Superior temporal gyrus (tissue), 1 donor: ENCODE data around the gene CENPH.
"Not testable (repeated sequence)": the region's sequence is repeated elsewhere in the genome, so short reads cannot be mapped to it uniquely, and the experiment has no call there.

Source experiments
- DNase-seq: peaks from one replicate; pipeline ENCODE4 v3.0.0-alpha.2; 2016; ENCODE audit errors: extremely low spot score

CENPH gene

GRCh38 chr5:69209602-69210001 is 20.2 kb downstream of the CENPH start:
- no peak for DNase-seq

- DNase-seq = no peak
Measured at GRCh38 chr5:69211200-69211599, 21.8 kb downstream of the CENPH start.

- no peak for DNase-seq
Measured at GRCh38 chr5:69212022-69212421, 22.6 kb downstream of the CENPH start.

GRCh38 chr5:69213513-69214215 is 24.3 kb downstream of the CENPH start:
- no peak for DNase-seq

GRCh38 chr5:69217151-69217511 is 27.7 kb downstream of the CENPH start:
- no peak for DNase-seq

- DNase-seq = peak; percentile 94
Measured at GRCh38 chr5:69217548-69218526, 28.5 kb downstream of the CENPH start.

- DNase-seq = no peak
Measured at GRCh38 chr5:69219939-69220338, 30.6 kb downstream of the CENPH start.

GRCh38 chr5:69220371-69220770 is 31.0 kb downstream of the CENPH start:
- not testable (repeated sequence) for DNase-seq

GRCh38 chr5:69220833-69221232 is 31.4 kb downstream of the CENPH start:
- not testable (repeated sequence) for DNase-seq

- no peak for DNase-seq
Measured at GRCh38 chr5:69224520-69224919, 35.1 kb downstream of the CENPH start.

GRCh38 chr5:69225860-69226259 is 36.5 kb downstream of the CENPH start:
- DNase-seq = no peak

GRCh38 chr5:69230181-69230580 is 40.8 kb downstream of the CENPH start:
- no peak for DNase-seq

GRCh38 chr5:69231281-69231680 is 41.9 kb downstream of the CENPH start:
- DNase-seq = no peak

GRCh38 chr5:69231851-69232250 is 42.5 kb downstream of the CENPH start:
- no peak for DNase-seq

GRCh38 chr5:69234457-69235268 is 45.3 kb downstream of the CENPH start, which contains the start of gene CDK7:
TSS of gene CDK7 (plus strand) at chr5:69234886. CDS start at chr5:69234976, 90 bp downstream.
- DNase-seq = peak; percentile 97

- DNase-seq = not testable (repeated sequence)
Measured at GRCh38 chr5:69236733-69237132, 47.4 kb downstream of the CENPH start.

- DNase-seq = no peak
Measured at GRCh38 chr5:69237877-69238276, 48.5 kb downstream of the CENPH start.

- no peak for DNase-seq
Measured at GRCh38 chr5:69238760-69239251, 49.4 kb downstream of the CENPH start.

- DNase-seq = no peak
Measured at GRCh38 chr5:69242215-69242927, 53.0 kb downstream of the CENPH start.

- no peak for DNase-seq
Measured at GRCh38 chr5:69245031-69245430, 55.6 kb downstream of the CENPH start.

GRCh38 chr5:69248019-69248418 is 58.6 kb downstream of the CENPH start:
- DNase-seq = no peak
